SH-SY5Y (cell line): ENCODE measurements around the gene SPSB1.

Source experiments
- GATA2 ChIP-seq: IDR thresholded peaks from 2 replicates; pipeline ENCODE4 v1.6.1; 2011; ENCODE audit warnings: mild to moderate bottlenecking, low read depth, low read length
- GATA3 ChIP-seq: IDR thresholded peaks from 2 replicates; pipeline ENCODE4 v1.6.1; 2011; ENCODE audit warnings: low read depth, mild to moderate bottlenecking, low read length, moderate library complexity

- TF ChIP-seq GATA2 (no peak), GATA3 (no peak)
Measured at GRCh38 chr1:9374748-9375341, 82.2 kb downstream of the SPSB1 start.
